Neural progenitor cell (in vitro differentiated cells): ENCODE results near the gene LDB3.
A peak's percentile ranks its signal among the peaks of the same experiment; 100 is the strongest.

Experiments used
- EZH2phosphoT487 ChIP-seq: fragments of 200-600 bp; sonication (generic); IDR thresholded peaks from 2 replicates; pipeline ENCODE4 v1.6.1; 2017; ENCODE audit warnings: antibody characterized with exemption
- TF ChIP-seq, protein P1 (sequence below): fragments of 200-600 bp; sonication (generic); IDR thresholded peaks from 2 replicates; pipeline ENCODE4 v1.5.1; 2017; ENCODE audit warnings: antibody characterized with exemption, mild to moderate bottlenecking

DNA sequence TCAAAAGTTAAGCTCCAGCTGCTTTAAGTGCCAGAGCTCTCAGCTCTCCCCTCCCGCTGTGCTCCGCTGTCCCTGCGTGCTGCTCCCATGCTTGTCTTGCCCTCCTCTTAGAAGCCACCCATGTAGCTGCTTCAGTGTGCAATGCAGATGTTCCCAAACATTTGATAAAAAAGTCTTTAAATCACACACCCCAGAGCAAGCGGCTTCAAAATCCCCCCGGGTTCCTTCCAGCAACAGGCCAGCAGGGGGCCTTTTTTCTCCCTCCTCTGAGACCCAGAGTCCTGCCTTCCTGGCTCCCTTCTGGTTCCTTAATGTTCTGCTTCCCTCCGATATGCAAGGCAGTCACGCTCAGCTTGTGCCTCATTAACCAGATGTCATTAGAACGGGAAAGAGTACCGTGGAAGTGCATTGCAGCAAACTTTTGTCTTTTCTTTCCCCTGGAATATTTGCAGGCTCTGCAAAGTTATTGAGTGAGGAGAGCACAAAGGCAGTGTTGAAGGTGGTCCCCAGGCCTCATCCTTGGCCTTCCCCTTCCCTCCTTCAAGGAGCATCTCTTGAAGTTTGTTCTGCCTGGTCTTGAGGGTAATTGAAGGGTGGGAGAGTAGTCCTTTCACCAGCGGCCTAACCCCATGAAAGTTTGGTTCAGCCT, 25.5 kb downstream of the LDB3 start:
- TF ChIP-seq, protein P1, sequence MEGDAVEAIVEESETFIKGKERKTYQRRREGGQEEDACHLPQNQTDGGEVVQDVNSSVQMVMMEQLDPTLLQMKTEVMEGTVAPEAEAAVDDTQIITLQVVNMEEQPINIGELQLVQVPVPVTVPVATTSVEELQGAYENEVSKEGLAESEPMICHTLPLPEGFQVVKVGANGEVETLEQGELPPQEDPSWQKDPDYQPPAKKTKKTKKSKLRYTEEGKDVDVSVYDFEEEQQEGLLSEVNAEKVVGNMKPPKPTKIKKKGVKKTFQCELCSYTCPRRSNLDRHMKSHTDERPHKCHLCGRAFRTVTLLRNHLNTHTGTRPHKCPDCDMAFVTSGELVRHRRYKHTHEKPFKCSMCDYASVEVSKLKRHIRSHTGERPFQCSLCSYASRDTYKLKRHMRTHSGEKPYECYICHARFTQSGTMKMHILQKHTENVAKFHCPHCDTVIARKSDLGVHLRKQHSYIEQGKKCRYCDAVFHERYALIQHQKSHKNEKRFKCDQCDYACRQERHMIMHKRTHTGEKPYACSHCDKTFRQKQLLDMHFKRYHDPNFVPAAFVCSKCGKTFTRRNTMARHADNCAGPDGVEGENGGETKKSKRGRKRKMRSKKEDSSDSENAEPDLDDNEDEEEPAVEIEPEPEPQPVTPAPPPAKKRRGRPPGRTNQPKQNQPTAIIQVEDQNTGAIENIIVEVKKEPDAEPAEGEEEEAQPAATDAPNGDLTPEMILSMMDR: peak; percentile 66
- TF ChIP-seq EZH2phosphoT487: no peak
